Ovary (tissue), 3 donors: ENCODE results near the gene HMGB2.

Experiments
- CTCF ChIP-seq, 3 donors: fragments of 450-650 bp in 2 of 3; fragments of 200-600 bp in 1 of 3; IDR thresholded peaks; one replicate each; pipeline versions ENCODE4 v1.5.1 to v1.8.0; 2016 to 2022; ENCODE audit warnings: antibody characterized with exemption in 3 of 3, mild to moderate bottlenecking in 1 of 3
- POLR2A ChIP-seq: fragments of 450-650 bp; IDR thresholded peaks from one replicate; pipeline ENCODE4 v1.6.1; 2017; ENCODE audit warnings: antibody characterized with exemption, mild to moderate bottlenecking, moderate library complexity
- donor health status: DM: no; HTN: no; CAD: no.

GRCh38 chr4:173370130-173370476 lies 35.9 kb upstream of the HMGB2 start:
- no peak for TF ChIP-seq CTCF (IDR thresholded peaks at IDR 0.05)
- no peak for TF ChIP-seq POLR2A
